Retina (tissue), 1 donor: ENCODE measurements around the gene SMOC1.
A peak's percentile ranks its signal among the peaks of the same experiment; 100 is the strongest.

Experiments
- DNase-seq: peaks from one replicate; pipeline ENCODE4 v3.0.0-alpha.2; 2016

SMOC1 gene

DNA sequence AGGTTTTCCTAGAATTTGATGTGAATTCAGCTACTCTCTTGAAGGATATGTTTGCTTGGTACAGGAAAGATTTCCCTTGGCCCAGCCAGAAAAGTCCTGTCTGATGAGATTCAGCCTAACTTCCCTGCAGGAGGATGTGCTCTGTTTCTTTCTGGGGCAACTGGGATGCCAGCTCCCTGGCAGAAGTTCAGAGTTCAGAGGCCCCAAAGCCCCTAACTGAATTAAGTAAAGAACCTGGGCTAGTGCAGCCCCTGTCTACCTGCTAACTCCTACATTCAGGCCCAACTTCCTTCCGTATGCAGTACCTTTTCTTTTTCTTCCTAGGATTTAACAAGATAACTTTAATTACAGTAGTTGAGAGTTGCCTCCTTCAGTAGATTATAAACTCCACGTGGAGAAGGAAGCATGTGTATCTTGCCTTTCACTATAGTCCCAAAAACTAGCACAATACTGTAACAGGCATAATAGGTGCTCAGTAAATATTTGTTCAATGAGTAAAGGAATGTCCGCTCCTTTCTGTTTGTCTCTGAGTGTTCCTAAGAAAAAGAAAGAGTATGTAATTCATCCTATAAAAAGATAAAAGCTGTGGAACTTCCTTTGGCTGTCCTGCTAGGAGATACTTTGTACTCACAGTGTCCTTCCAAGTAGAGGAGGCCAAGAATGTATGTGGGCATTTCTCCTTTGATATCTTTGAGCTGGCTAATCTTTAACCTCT lies 168.5 kb downstream of the SMOC1 start:
- DNase-seq, result no peak

DNA sequence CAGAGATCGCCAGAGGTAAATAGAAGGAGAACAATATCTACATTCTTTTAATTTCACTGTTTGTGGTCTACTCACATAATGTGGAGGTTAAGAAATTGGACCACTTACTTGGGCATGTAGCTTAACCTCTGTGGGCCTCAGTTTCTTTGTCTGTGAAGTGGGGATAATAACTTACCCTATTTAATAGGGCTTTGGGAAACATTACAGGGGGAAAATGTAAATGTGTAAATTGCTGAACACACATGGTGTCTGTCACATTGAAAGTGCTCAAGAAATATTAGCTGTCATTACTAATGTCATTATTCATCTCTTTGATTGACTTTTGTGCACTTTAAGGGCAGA lies 169.1 kb downstream of the SMOC1 start:
- no peak for DNase-seq

DNA sequence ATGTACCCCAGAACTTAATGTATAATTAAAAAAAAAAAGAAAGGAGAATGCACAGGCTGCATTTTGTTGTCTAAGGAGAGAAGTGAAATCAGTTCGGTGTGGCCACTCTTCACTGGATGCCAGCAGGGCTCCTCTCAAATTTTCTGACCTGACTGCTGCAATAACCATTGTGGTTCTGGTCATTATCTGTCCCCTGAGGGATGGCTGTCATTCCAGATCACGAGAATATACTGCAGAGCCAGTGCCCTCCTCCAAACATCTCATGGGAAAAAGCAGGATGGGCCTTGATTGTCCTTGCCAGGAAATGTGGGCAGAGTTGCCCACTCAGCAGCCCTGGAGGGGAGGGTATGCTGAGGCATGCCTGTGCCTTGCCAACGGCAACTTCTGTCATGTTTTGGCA lies 170.4 kb downstream of the SMOC1 start:
- no peak for DNase-seq

- DNase-seq, result peak; percentile 40
Measured at GRCh38 chr14:70050136-70050535, 170.9 kb downstream of the SMOC1 start.

DNA sequence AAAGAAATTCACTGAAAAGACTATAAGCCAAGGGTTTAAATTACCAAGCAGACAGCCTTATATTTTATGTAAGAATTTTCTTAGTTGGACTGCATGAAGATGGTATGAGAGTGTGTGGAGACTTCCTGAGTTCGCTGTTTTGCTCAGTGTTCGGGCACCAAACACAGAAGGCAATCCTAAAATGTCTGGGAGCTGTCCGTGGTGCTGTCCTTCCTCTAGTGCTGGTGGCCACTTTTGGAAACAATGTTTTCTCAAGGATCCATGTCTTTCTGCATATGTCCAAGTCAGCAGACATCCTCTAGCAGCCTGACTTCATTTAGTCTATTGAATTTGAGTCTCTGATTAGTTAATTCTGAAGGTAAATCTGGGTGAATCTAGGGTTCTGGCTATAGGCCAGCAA lies 173.8 kb downstream of the SMOC1 start:
- DNase-seq, result peak; percentile 39

- no peak for DNase-seq
Measured at GRCh38 chr14:70057519-70058136, 178.4 kb downstream of the SMOC1 start.

GRCh38 chr14:70059545-70059944 lies 180.3 kb downstream of the SMOC1 start:
- DNase-seq, result no peak

DNA sequence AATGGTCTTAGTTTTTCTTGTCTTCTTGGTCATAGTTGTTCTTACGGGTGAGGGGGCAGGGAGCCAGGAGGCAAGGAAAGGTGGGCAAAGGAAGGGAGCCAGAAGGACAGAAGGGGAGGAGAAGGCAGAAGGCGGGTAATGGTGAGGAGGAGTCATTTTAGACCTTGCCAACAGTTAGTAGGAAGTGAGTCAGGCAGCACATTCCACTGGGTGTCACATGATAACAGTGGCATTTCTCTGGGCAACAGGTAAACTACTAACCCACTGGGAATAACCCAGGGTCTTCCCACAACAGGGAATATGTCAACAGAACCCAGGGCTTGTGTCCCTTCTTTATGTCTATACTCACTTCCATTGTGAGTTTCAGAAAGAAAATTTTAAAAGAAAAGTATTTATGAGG lies 181.9 kb downstream of the SMOC1 start:
- DNase-seq, result no peak

GRCh38 chr14:70064136-70064865 lies 185.1 kb downstream of the SMOC1 start:
- DNase-seq, result no peak

GRCh38 chr14:70067810-70068209 lies 188.6 kb downstream of the SMOC1 start:
- no peak for DNase-seq

DNA sequence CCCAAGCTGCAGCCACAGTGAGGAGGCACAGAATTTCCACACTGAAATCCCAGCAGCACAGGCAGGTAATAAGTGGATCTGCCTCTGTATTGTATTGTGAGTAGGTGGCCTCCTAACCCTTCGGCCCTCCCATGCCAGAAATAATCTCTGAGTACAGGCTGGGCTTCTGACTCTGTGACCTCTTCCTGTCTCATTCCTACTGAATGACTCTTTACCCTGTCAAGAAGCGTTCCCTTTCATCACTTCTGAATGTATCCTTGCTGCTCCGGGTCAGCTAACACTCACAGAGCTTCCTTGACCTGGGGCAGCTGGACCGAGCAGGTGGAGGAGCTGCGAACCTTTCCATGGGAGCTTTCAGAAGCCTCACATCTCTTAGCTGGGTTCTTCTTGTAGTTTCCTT lies 190.0 kb downstream of the SMOC1 start:
- no peak for DNase-seq

DNA sequence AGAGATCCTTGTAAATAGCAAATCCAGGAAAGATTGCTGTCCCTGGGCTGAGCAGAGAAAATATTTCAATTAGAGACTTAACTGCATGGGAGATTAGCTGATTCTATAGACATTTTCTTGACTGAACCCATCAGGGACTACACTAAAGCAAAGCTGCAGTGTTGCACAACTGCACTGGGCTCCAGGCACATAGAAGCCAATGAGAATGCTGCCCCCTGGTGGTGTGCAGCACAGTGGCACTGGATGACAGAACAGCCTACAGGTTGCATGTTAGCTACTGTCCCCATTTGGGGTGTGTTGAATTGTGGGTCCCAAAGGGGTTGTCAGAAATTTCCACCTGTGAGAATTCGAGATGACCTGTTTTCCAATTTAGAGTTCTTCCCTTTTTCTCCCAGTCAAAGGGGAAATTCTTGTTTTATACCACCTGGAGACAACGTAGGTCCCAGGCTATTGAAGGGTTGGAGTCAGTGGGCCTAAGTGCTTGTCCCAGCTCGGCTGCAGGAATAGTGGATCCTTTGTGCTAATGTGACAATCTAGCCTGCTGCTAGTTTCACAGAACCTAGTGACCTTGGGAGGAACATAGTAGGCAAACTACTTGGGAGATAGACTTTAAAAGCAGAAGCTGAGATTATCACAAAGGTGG lies 194.8 kb downstream of the SMOC1 start:
- DNase-seq, result peak; percentile 44

GRCh38 chr14:70077005-70077404 lies 197.8 kb downstream of the SMOC1 start:
- no peak for DNase-seq

DNA sequence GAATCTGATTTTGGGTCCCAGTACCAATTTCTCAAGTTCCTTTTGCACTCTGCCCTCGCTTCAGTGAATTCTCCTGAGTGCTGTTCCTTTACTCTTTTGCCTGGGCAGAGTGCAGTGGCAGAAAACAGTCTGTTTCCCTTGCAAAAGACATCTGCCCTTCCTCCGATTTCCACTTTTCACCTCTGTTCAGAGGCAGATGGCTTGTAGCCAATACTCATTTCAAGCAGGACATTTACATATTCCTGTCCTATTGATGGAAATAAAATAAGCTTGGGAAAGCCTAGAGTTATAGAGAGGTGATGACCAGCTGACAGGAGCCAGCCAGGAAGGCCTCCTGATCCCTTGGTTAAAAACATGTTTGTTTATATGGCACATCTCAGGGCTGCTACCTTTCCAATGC lies 198.5 kb downstream of the SMOC1 start:
- no peak for DNase-seq

DNA sequence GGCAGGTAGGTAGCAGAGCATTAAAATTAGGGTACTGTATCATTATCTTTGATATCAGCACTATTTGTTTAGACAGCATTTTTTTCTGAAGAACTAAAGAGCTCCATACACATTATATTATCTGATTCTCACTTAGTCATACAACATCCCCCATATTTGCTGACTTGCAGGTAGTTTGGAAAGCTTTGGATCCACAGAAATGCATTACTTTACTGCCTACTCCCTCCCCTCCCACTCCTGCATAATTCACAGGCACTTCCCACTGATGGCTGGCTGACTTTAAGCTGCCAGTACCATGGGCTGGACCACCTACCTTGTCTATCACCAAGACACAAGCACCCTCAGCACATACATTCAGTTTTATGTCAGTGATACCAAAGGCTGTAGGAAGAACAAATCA lies 199.1 kb downstream of the SMOC1 start:
- DNase-seq, result no peak

GRCh38 chr14:70080076-70080475 lies 200.9 kb downstream of the SMOC1 start:
- no peak for DNase-seq
